SK-N-DZ (cell line): ENCODE measurements around the gene DDX55.

Experiments
- small RNA-seq, 2 experiments: library from RNA; depleted of rRNA; stranded (forward); fragments of <200 nt; gene quantifications; one replicate each; pipeline ENCODE3, GENCODE V24; 2014

The DDX55 gene

Small RNAs within 50 kb of the gene (small RNA-seq; reads per million reads assigned to genes)
- gene SNORA9B: 0.80 to 3.0 reads per million in 2 experiments
